ENCODE measurements around the gene AKAP13.

The AKAP13 gene

DNA sequence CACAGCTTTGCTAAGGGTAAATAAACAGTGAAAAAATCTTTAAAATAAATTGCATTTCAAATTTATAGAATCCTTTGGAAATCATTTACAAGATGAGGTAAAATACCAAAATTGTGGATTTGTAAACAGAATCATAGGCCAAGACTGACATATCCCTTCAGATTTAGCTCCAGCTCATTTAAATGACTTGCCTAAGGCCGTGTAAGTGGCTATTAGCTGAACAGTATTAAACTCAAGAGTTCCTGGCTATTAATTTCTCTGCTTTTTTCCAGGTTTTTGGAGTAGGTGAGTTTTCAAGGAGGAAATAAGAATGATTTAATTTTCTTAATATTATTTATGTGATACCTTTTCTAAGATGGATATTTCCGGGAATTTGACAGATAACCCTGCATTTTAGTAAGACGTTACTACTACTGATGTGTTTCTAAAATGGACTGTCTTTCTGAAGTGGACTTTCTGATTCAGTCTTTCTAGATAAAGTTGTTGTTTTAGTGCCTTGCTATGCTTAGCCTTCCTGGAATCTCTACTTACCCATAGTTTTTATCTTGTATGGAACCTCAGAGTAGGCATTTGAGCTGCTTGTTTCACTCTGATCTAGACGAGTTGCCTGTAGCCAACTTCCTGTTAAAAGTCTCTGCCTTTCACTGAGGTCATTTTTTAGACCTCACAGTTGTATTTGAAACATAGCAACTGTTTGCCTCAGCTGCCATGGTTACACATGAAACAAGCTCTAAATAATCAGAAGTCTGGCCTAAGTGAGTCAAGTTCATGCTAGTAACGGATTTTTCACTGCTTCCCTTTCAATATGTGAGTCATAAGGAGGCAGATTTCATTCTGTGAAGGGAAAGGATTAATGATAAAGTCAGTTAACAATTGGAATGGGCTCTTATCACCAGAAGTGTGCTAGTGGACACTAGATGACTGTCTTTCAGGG lies 287.4 kb downstream of the AKAP13 start:
- DNase-seq (ENCODE audit: insufficient read length, low spot score) (no peak), FAIRE-seq (peak; percentile 58)
- TF ChIP-seq POLR2AphosphoS5 (IDR thresholded peaks at IDR 0.05; ENCODE audit: low read depth, low read length) (no peak), PAX5 (IDR thresholded peaks at IDR 0.05; ENCODE audit: insufficient read depth, low read length, severe bottlenecking) (no peak), POU2F2 (IDR thresholded peaks at IDR 0.05; ENCODE audit: low read depth, low read length) (no peak), SPI1 (IDR thresholded peaks at IDR 0.05; ENCODE audit: low read depth, low read length) (no peak), POLR2A (IDR thresholded peaks at IDR 0.05; ENCODE audit: low read depth, low read length) (no peak), TAF1 (IDR thresholded peaks at IDR 0.05; ENCODE audit: low read depth, low read length) (no peak)

DNA sequence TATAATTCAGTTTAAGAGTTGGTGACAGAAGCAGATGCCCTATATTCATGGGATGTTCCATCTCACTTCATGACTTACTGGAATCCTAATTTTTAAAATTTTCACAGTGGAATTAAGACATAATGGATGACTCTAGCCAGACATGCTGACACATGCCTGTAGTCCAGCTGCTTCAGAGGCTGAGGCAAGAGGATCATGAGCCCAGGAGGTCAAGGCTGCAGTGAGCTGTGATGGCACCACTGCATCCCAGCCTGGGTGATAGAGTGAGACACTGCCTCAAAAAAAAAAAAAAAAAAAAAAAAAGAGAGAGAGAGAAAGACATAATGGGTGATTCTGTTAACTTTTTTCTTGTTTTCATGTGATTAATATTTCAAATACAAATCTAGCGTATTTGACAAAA lies 290.8 kb downstream of the AKAP13 start:
- no peak for DNase-seq (ENCODE audit: insufficient read length, low spot score)
- TF ChIP-seq PAX5 (IDR thresholded peaks at IDR 0.05; ENCODE audit: insufficient read depth, low read length, severe bottlenecking) (no peak), POLR2A (IDR thresholded peaks at IDR 0.05; ENCODE audit: low read depth, low read length) (no peak), TAF1 (IDR thresholded peaks at IDR 0.05; ENCODE audit: low read depth, low read length) (no peak), POU2F2 (IDR thresholded peaks at IDR 0.05; ENCODE audit: low read depth, low read length) (no peak)
- no peak for FAIRE-seq

DNA sequence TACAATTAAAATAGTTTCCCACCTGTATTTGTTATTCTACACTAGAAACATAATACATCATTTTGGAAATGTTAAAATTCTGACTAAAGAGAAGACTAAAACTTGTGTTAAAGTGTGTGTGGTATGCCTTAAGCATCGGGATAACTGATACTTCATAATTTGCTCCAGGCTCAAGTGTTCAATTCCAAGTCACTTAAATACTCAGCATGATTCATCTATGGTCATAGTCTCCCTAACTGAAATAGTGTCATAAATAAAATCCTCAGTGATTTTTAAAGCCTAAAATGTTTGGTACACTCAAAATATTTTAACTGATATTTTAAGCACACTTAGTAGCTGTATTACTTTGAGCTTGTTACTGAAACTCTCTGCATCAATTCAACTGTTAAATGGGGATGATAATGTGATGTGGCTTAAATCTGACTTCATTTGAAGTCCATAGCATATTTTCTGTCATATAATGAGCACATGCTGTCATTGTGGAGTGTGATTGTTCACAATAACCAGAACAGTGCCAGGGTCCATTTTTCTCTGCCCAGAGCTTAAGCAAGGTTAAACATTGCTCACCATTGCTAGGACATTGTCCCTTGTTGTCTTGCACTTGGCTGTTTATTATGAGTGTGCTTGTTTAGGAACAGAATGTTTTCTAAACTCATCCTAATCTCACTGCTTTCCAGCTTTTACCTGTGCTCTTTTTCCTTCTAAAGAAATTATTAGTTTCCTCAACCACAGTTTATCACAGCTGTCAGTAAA lies 292.1 kb downstream of the AKAP13 start:
- no peak for FAIRE-seq
- TF ChIP-seq POU2F2 (IDR thresholded peaks at IDR 0.05; ENCODE audit: low read depth, low read length) = no peak
- DNase-seq (ENCODE audit: insufficient read length, low spot score) = no peak

DNA sequence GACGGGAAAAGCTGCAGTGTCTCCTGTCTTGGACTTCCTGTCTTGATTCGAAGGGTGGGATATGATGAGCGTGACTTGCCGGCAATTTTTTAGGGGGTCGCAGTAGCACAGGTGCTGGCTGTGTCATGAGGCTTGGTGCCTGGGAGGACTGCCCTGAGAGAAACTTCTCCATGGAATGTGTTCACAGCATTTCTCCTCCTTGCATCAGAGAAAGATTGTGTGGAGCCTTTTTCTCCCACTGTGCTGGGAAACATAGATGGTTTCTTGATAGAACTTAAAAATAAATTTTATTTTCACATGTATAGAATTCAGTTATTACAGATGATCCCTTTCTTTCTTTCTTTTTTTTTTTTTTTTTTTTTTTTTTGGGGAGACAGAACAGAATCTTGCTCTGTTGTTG lies 292.9 kb downstream of the AKAP13 start:
- FAIRE-seq (no peak), DNase-seq (ENCODE audit: insufficient read length, low spot score) (no peak)
- TF ChIP-seq SPI1 (IDR thresholded peaks at IDR 0.05; ENCODE audit: low read depth, low read length) = no peak
- TF ChIP-seq PAX5 (IDR thresholded peaks at IDR 0.05; ENCODE audit: insufficient read depth, low read length, severe bottlenecking) = no peak
- no peak for TF ChIP-seq TAF1 (IDR thresholded peaks at IDR 0.05; ENCODE audit: low read depth, low read length)
- no peak for TF ChIP-seq POLR2A (IDR thresholded peaks at IDR 0.05; ENCODE audit: low read depth, low read length)
- TF ChIP-seq POU2F2 (IDR thresholded peaks at IDR 0.05; ENCODE audit: low read depth, low read length) = no peak
- no peak for TF ChIP-seq POLR2AphosphoS5 (IDR thresholded peaks at IDR 0.05; ENCODE audit: low read depth, low read length)

DNA sequence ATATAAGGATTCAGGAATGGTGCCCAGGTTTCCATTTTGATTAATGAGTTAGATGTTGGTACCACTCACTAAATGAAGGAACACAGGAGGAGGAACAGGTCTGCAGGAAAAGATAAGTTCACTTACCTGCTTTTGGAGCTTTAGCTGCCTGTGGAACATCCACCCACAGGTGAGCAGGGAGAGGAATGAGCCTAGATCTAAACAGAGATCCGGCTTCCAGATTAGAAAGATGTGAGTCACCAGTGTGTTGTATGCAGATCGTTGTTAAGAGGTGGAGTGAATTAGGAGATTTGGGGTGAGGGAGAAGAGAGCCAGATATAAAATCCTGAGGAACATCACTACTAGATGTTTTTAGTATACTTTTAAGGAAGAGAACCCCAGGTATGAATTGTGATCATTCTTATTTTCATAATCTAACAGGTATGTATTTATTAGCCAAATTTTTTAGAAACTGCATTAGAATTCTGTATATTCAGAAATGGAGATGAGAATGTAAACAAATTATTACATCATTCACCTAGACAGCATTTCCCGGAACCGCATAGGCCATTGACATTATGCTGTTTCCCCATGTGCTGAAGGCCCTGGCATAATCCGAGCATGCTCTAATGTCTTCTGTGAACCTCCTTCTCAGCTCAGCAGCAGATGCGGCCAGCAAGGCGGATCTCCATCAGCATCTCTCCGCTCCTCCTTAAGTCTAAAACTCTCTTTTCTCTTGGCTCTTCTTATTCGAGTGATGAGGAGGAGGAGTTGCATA lies 296.1 kb downstream of the AKAP13 start:
- DNase-seq (ENCODE audit: insufficient read length, low spot score) (no peak), FAIRE-seq (no peak)
- no peak for TF ChIP-seq SPI1 (IDR thresholded peaks at IDR 0.05; ENCODE audit: low read depth, low read length)

DNA sequence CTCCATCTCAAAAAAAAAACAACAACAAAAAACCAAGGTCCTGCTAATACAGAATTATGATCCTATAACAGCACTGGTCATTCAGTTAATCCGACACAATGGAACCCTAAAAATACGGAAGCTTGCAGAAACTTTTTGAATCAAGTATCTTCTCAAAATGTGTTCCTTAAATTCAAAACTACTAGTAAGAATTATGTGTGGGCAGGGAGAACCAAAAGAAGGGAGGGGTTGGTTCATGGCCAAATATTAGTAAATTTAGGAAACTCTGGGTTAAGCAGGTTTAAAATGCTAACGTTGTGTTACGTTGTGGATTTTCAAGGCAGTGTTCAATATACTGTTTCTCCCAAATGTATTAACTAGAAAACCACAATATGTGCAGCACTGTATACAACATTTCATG lies 298.8 kb downstream of the AKAP13 start:
- TF ChIP-seq POU2F2 (IDR thresholded peaks at IDR 0.05; ENCODE audit: low read depth, low read length) = no peak
- TF ChIP-seq POLR2AphosphoS5 (IDR thresholded peaks at IDR 0.05; ENCODE audit: low read depth, low read length) = no peak
- no peak for TF ChIP-seq POLR2A (IDR thresholded peaks at IDR 0.05; ENCODE audit: low read depth, low read length)
- TF ChIP-seq SPI1 (IDR thresholded peaks at IDR 0.05; ENCODE audit: low read depth, low read length) = no peak
- no peak for TF ChIP-seq TAF1 (IDR thresholded peaks at IDR 0.05; ENCODE audit: low read depth, low read length)
- TF ChIP-seq PAX5 (IDR thresholded peaks at IDR 0.05; ENCODE audit: insufficient read depth, low read length, severe bottlenecking) = no peak

DNA sequence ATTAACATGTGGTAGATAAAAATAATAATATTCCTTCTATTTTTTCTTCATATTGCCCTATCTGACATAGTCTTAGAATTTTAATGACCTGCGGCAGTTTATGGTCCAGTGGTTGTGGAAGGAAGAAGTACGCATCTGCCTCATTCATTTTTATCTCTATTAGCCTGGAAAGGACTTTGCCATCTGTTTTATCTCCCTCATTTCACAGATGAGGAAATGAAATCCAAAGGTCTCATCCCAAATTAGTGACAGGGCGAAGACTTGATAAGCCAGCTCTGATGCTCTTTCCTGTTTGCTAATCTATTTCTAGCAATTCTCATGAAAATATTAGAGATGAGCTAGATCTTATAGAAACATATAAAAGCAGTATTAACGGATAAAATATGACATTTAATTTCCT lies 301.0 kb downstream of the AKAP13 start:
- DNase-seq (ENCODE audit: insufficient read length, low spot score) = no peak
- FAIRE-seq = no peak

More for the DNA sequence above, 298.8 kb downstream of the AKAP13 start:
- no peak for DNase-seq (ENCODE audit: insufficient read length, low spot score)
- FAIRE-seq = no peak

DNA sequence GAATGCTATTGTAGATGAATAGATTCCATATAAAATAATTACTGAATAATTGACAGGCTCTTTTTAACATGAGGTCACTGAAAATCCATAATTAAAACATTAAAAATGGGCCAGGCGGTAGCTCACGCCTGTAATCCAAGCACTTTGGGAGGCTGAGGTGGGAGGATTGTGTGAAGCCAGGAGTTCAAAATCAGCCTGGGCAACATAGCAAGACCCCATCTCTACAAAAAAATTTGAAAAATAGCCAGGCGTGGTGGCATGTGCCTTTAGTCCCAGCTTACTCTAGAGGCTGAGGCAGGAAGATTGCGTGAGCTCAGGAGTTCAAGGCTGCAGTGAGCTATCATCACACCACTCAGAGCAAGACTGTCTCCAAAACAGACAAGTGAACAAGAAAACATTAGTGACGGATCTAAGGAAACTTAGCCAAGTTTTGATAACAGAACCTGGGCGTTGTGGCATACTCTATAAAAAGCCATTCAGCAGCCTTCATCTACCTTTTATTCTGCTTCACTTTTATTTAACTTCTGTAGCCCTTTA lies 303.8 kb downstream of the AKAP13 start:
- no peak for TF ChIP-seq TAF1 (IDR thresholded peaks at IDR 0.05; ENCODE audit: low read depth, low read length)
- TF ChIP-seq POU2F2 (IDR thresholded peaks at IDR 0.05; ENCODE audit: low read depth, low read length) = no peak
- TF ChIP-seq POLR2A (IDR thresholded peaks at IDR 0.05; ENCODE audit: low read depth, low read length) = no peak
- DNase-seq (ENCODE audit: insufficient read length, low spot score) (no peak), FAIRE-seq (no peak)

More for the DNA sequence above, 301.0 kb downstream of the AKAP13 start:
- TF ChIP-seq POLR2A (IDR thresholded peaks at IDR 0.05; ENCODE audit: low read depth, low read length) = no peak
- no peak for TF ChIP-seq PAX5 (IDR thresholded peaks at IDR 0.05; ENCODE audit: insufficient read depth, low read length, severe bottlenecking)
- no peak for TF ChIP-seq POU2F2 (IDR thresholded peaks at IDR 0.05; ENCODE audit: low read depth, low read length)
- no peak for TF ChIP-seq TAF1 (IDR thresholded peaks at IDR 0.05; ENCODE audit: low read depth, low read length)
- no peak for TF ChIP-seq POLR2AphosphoS5 (IDR thresholded peaks at IDR 0.05; ENCODE audit: low read depth, low read length)
- TF ChIP-seq SPI1 (IDR thresholded peaks at IDR 0.05; ENCODE audit: low read depth, low read length) = no peak

DNA sequence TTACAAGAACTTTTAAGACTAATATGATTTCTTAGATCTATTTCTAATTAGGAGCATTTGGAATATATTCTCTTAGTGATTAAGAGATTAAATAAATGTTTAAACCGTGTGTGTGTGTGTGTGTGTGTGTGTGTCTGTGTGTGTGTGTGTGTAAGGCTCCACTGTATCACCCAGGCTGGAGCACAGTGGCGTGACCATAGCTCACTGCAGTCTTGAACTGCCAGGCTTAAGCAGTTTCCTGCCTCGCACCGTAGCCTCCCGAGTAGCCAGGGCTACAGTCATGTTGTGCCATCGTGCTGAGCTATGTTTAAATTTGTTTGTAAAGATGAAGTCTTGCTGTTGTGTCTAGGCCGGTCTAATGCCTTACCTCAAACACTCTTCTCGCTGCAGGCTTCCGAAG lies 305.0 kb downstream of the AKAP13 start:
- FAIRE-seq (peak; percentile 40), DNase-seq (ENCODE audit: insufficient read length, low spot score) (no peak)
- TF ChIP-seq POLR2AphosphoS5 (IDR thresholded peaks at IDR 0.05; ENCODE audit: low read depth, low read length) (no peak), POLR2A (IDR thresholded peaks at IDR 0.05; ENCODE audit: low read depth, low read length) (no peak), SPI1 (IDR thresholded peaks at IDR 0.05; ENCODE audit: low read depth, low read length) (no peak), POU2F2 (IDR thresholded peaks at IDR 0.05; ENCODE audit: low read depth, low read length) (no peak), TAF1 (IDR thresholded peaks at IDR 0.05; ENCODE audit: low read depth, low read length) (no peak), PAX5 (IDR thresholded peaks at IDR 0.05; ENCODE audit: insufficient read depth, low read length, severe bottlenecking) (no peak)

Data from GM12891 (cell line).